MG63 (cell line): Measurements from ENCODE around the gene STAG3. TPM values are rescaled to one million over a fixed set of nuclear protein-coding genes. Genes with fewer than 3 reads are reported as not detected.
A peak's percentile ranks its signal among the peaks of the same experiment; 100 is the strongest.

Experiments
- DNase-seq: peaks from one replicate; pipeline ENCODE4 v3.0.0-alpha.2; 2020
- H3K27me3 ChIP-seq: fragments of 250-450 bp; sonication (Bioruptor Pico); 2 replicates; pipeline ENCODE4 v1.5.1; 2020; ENCODE audit warnings: mild to moderate bottlenecking, moderate library complexity
- H3K36me3 ChIP-seq: fragments of 250-450 bp; sonication (Bioruptor Pico); 2 replicates; pipeline ENCODE4 v1.5.1; 2020; ENCODE audit warnings: mild to moderate bottlenecking, moderate library complexity
- H3K4me3 ChIP-seq: fragments of 250-450 bp; sonication (Bioruptor Pico); 2 replicates; pipeline ENCODE4 v1.5.1; 2020; ENCODE audit warnings: mild to moderate bottlenecking, moderate library complexity
- H3K9me3 ChIP-seq: fragments of 250-450 bp; sonication (Bioruptor Pico); 2 replicates; pipeline ENCODE4 v1.5.1; 2020; ENCODE audit warnings: mild to moderate bottlenecking, moderate library complexity
- total RNA-seq: library from RNA; depleted of rRNA; stranded (reverse); fragments of >200 nt; shearing (Covaris generic); gene quantifications from 2 replicates; pipeline ENCODE4 v1.2.3, GENCODE V29; 2014; ENCODE audit warnings: low replicate concordance

Gene STAG3
- total RNA-seq, 1 experiment from 2014 or later = 0.13 TPM

- DNase-seq = no peak
- Histone ChIP-seq H3K4me3 (no peak overlapping the region), H3K36me3 (peaks cover 3% of the 10 kb centered on the region), H3K9me3 (no peaks in the 10 kb centered on the region), H3K27me3 (no peaks in the 10 kb centered on the region)
These were observed 25.3 kb upstream of the STAG3 start for GRCh38 chr7:100152404-100152803.

- H3K9me3 ChIP-seq = no peaks in the 10 kb centered on the region
- H3K36me3 ChIP-seq = peaks cover 4% of the 10 kb centered on the region
- no peak overlapping the region for H3K4me3 ChIP-seq
- H3K27me3 ChIP-seq = no peaks in the 10 kb centered on the region
- no peak for DNase-seq
These were observed 24.6 kb upstream of the STAG3 start for GRCh38 chr7:100152937-100153666.

- Histone ChIP-seq H3K36me3 (peaks cover 4% of the 10 kb centered on the region), H3K4me3 (no peak overlapping the region), H3K27me3 (no peaks in the 10 kb centered on the region), H3K9me3 (no peaks in the 10 kb centered on the region)
- DNase-seq = no peak
These were observed 23.8 kb upstream of the STAG3 start for GRCh38 chr7:100153708-100154535.

- H3K9me3 ChIP-seq = no peaks in the 10 kb centered on the region
- DNase-seq = no peak
These were observed 22.8 kb upstream of the STAG3 start for GRCh38 chr7:100154651-100155491.

GRCh38 chr7:100155553-100156317, 22.0 kb upstream of the STAG3 start:
- Histone ChIP-seq H3K27me3 (no peaks in the 10 kb centered on the region), H3K36me3 (peaks cover 4% of the 10 kb centered on the region), H3K4me3 (no peak overlapping the region), H3K9me3 (no peaks in the 10 kb centered on the region)
- no peak for DNase-seq

More at GRCh38 chr7:100154651-100155491, 22.8 kb upstream of the STAG3 start:
- Histone ChIP-seq H3K27me3 (no peaks in the 10 kb centered on the region), H3K36me3 (peaks cover 4% of the 10 kb centered on the region), H3K4me3 (no peak overlapping the region)

GRCh38 chr7:100156331-100157068, 21.2 kb upstream of the STAG3 start:
- no peak overlapping the region for H3K4me3 ChIP-seq
- H3K9me3 ChIP-seq = no peaks in the 10 kb centered on the region
- peaks cover 4% of the 10 kb centered on the region for H3K36me3 ChIP-seq
- H3K27me3 ChIP-seq = no peaks in the 10 kb centered on the region
- no peak for DNase-seq

GRCh38 chr7:100157069-100157333, 20.7 kb upstream of the STAG3 start:
- no peaks in the 10 kb centered on the region for H3K27me3 ChIP-seq
- DNase-seq = no peak
- H3K9me3 ChIP-seq = no peaks in the 10 kb centered on the region
- no peak overlapping the region for H3K4me3 ChIP-seq
- peaks cover 4% of the 10 kb centered on the region for H3K36me3 ChIP-seq

GRCh38 chr7:100157334-100158228, 20.1 kb upstream of the STAG3 start:
- H3K27me3 ChIP-seq = no peaks in the 10 kb centered on the region
- H3K9me3 ChIP-seq = no peaks in the 10 kb centered on the region
- peaks cover 4% of the 10 kb centered on the region for H3K36me3 ChIP-seq
- peak overlapping the region; percentile 57 for H3K4me3 ChIP-seq
- peak; percentile 45 for DNase-seq

GRCh38 chr7:100158229-100159098, 19.3 kb upstream of the STAG3 start, which contains the start of gene TRAPPC14:
TRAPPC14 (minus strand) TSS chr7:100158723; CDS start chr7:100158499, 224 bp downstream.
- H3K27me3 ChIP-seq = no peaks in the 10 kb centered on the region
- peak; percentile 90 for DNase-seq
- H3K36me3 ChIP-seq = peaks cover 4% of the 10 kb centered on the region
- peak within 1 kb of the TSS; percentile 57 for H3K4me3 ChIP-seq
- H3K9me3 ChIP-seq = no peaks in the 10 kb centered on the region

GRCh38 chr7:100159099-100159623, 18.6 kb upstream of the STAG3 start:
- Histone ChIP-seq H3K36me3 (peaks cover 4% of the 10 kb centered on the region), H3K9me3 (no peaks in the 10 kb centered on the region), H3K4me3 (peak overlapping the region; percentile 57), H3K27me3 (no peaks in the 10 kb centered on the region)
- no peak for DNase-seq

GRCh38 chr7:100160067-100160466, 17.7 kb upstream of the STAG3 start:
- no peaks in the 10 kb centered on the region for H3K27me3 ChIP-seq
- no peak overlapping the region for H3K4me3 ChIP-seq
- H3K9me3 ChIP-seq = no peaks in the 10 kb centered on the region
- DNase-seq = no peak
- peaks cover 4% of the 10 kb centered on the region for H3K36me3 ChIP-seq

GRCh38 chr7:100163006-100163531, 14.6 kb upstream of the STAG3 start:
- Histone ChIP-seq H3K27me3 (no peaks in the 10 kb centered on the region), H3K4me3 (no peak overlapping the region), H3K36me3 (no peaks in the 10 kb centered on the region), H3K9me3 (no peaks in the 10 kb centered on the region)
- DNase-seq = no peak

- H3K36me3 ChIP-seq = no peaks in the 10 kb centered on the region
- DNase-seq = no peak
- no peak overlapping the region for H3K4me3 ChIP-seq
- no peaks in the 10 kb centered on the region for H3K27me3 ChIP-seq
- no peaks in the 10 kb centered on the region for H3K9me3 ChIP-seq
These were observed 13.8 kb upstream of the STAG3 start for GRCh38 chr7:100163871-100164270.
